ENCODE data around the gene SCT.

GRCh38 chr11:612201-612960, 14.6 kb downstream of the SCT start:
- TF ChIP-seq CTCF (conservative IDR thresholded peaks at IDR 0.05 in 1 of 2, IDR thresholded peaks at IDR 0.05 in 1 of 2; ENCODE audit: low read depth in 1 of 2, low read length in 2 of 2) (peak; percentile 14 to 38), EZH2 (IDR thresholded peaks at IDR 0.05; ENCODE audit: low read length, missing control alignments) (no peak)

Data from fibroblast of lung (primary cell).